Esophagus (tissue), 2 donors: Measurements from ENCODE around the gene RGS9. TPM values are rescaled to one million over a fixed set of nuclear protein-coding genes. Genes with fewer than 3 reads are reported as not detected.

Experiments
- H3K27ac ChIP-seq, 2 donors: one replicate each; pipeline ENCODE4 v1.5.1; 2013; ENCODE audit warnings: low read depth in 2 of 2, mild to moderate bottlenecking in 2 of 2, inconsistent platforms in 1 of 2, low read length in 1 of 2, moderate library complexity in 1 of 2
- H3K27me3 ChIP-seq, 2 donors: one replicate each; pipeline ENCODE4 v1.6.1; 2013; ENCODE audit warnings: low read length in 2 of 2, control low read depth in 1 of 2, mild to moderate bottlenecking in 1 of 2; ENCODE audit not compliant: insufficient read depth in 2 of 2, control insufficient read depth in 1 of 2
- H3K36me3 ChIP-seq, 2 donors: one replicate each; pipeline ENCODE4 v1.6.1; 2013; ENCODE audit warnings: low read length in 1 of 2; ENCODE audit not compliant: control insufficient read depth in 2 of 2, insufficient read depth in 2 of 2
- H3K4me1 ChIP-seq, 2 donors: one replicate each; pipeline ENCODE4 v1.6.1; 2013; ENCODE audit warnings: low read length in 1 of 2; ENCODE audit not compliant: control insufficient read depth in 2 of 2, insufficient read depth in 2 of 2
- H3K4me3 ChIP-seq, 2 donors: one replicate each; pipeline ENCODE4 v1.5.1; 2013; ENCODE audit warnings: low read length in 2 of 2, mild to moderate bottlenecking in 2 of 2, low read depth in 1 of 2, moderate library complexity in 1 of 2
- H3K9me3 ChIP-seq, 2 donors: one replicate each; pipeline ENCODE4 v1.6.1; 2013; ENCODE audit warnings: mild to moderate bottlenecking in 2 of 2, low read depth in 1 of 2, low read length in 1 of 2, moderate library complexity in 1 of 2; ENCODE audit not compliant: control insufficient read depth in 2 of 2, insufficient read depth in 1 of 2
- WGBS, 2 donors: extraction: QIAGEN DNeasy Blood & Tissue Kit; methylation state at CpG; one replicate each; pipeline ENCODE4 v1.1.7; 2013; 5-methylcytosine and 5-hydroxymethylcytosine counted together
- polyA plus RNA-seq, 2 donors: library from polyadenylated mRNA; stranded (reverse); fragments of 200-250 nt; gene quantifications; one replicate each; pipeline ENCODE4 v1.2.3, GENCODE V29; 2013
- donor health status: healthy with polysubstance abuse.
- donor health status: Bipolar disorder and iron deficiency.

RGS9 gene
- polyA plus RNA-seq, 2 donors: 2.0 to 2.2 TPM

GRCh38 chr17:65147955-65148354 lies 10.8 kb downstream of the RGS9 start:
- H3K4me3 ChIP-seq: no peak overlapping the region
- H3K9me3 ChIP-seq: no peaks in the 10 kb centered on the region
- WGBS, 2 donors: 88 to 89% methylated on average over 4 of the region's 4 CpGs
- H3K27me3 ChIP-seq: no peaks in the 10 kb centered on the region
- H3K27ac ChIP-seq: no peak overlapping the region
- H3K36me3 ChIP-seq: no peaks in the 10 kb centered on the region
- no peaks in the 10 kb centered on the region for H3K4me1 ChIP-seq

GRCh38 chr17:65154770-65155589 lies 17.8 kb downstream of the RGS9 start:
- no peaks in the 10 kb centered on the region for H3K36me3 ChIP-seq
- no peaks in the 10 kb centered on the region for H3K4me1 ChIP-seq
- H3K9me3 ChIP-seq: no peaks in the 10 kb centered on the region
- H3K27ac ChIP-seq: no peak overlapping the region
- H3K4me3 ChIP-seq: no peak overlapping the region
- 75 to 81% methylated on average over 4 of the region's 4 CpGs for WGBS, 2 donors
- no peaks in the 10 kb centered on the region for H3K27me3 ChIP-seq

- Histone ChIP-seq H3K9me3 (no peaks in the 10 kb centered on the region), H3K4me1 (no peaks in the 10 kb centered on the region), H3K27me3 (no peaks in the 10 kb centered on the region), H3K4me3 (no peak overlapping the region), H3K36me3 (no peaks in the 10 kb centered on the region), H3K27ac (no peak overlapping the region)
- 30 to 36% methylated on average over 2 of the region's 2 CpGs for WGBS, 2 donors
These were observed 18.5 kb downstream of the RGS9 start for GRCh38 chr17:65155622-65156021.

GRCh38 chr17:65156185-65156834 lies 19.1 kb downstream of the RGS9 start:
- H3K27me3 ChIP-seq: no peaks in the 10 kb centered on the region
- no peaks in the 10 kb centered on the region for H3K9me3 ChIP-seq
- H3K27ac ChIP-seq: no peak overlapping the region
- H3K4me3 ChIP-seq: no peak overlapping the region
- no peaks in the 10 kb centered on the region for H3K36me3 ChIP-seq
- H3K4me1 ChIP-seq: no peaks in the 10 kb centered on the region
- 81 to 90% methylated on average over 21 of the region's 21 CpGs for WGBS, 2 donors

- Histone ChIP-seq H3K9me3 (no peaks in the 10 kb centered on the region), H3K27ac (no peak overlapping the region), H3K4me3 (no peak overlapping the region), H3K27me3 (no peaks in the 10 kb centered on the region), H3K4me1 (no peaks in the 10 kb centered on the region), H3K36me3 (no peaks in the 10 kb centered on the region)
- 87 to 91% methylated on average over 14 of the region's 14 CpGs for WGBS, 2 donors
These were observed 19.8 kb downstream of the RGS9 start for GRCh38 chr17:65156835-65157565.

- H3K4me1 ChIP-seq: no peaks in the 10 kb centered on the region
- 83 to 88% methylated on average over 11 of the region's 11 CpGs for WGBS, 2 donors
These were observed 20.9 kb downstream of the RGS9 start for GRCh38 chr17:65158041-65158440.

GRCh38 chr17:65158622-65159021 lies 21.5 kb downstream of the RGS9 start:
- Histone ChIP-seq H3K27ac (no peak overlapping the region), H3K4me3 (no peak overlapping the region), H3K9me3 (no peaks in the 10 kb centered on the region), H3K27me3 (no peaks in the 10 kb centered on the region), H3K36me3 (no peaks in the 10 kb centered on the region), H3K4me1 (no peaks in the 10 kb centered on the region)
- 88 to 94% methylated on average over 2 of the region's 2 CpGs for whole genome bisulfite sequencing, 2 donors

More at GRCh38 chr17:65158041-65158440, 20.9 kb downstream of the RGS9 start:
- Histone ChIP-seq H3K36me3 (no peaks in the 10 kb centered on the region), H3K9me3 (no peaks in the 10 kb centered on the region), H3K27me3 (no peaks in the 10 kb centered on the region), H3K27ac (no peak overlapping the region), H3K4me3 (no peak overlapping the region)

- H3K4me1 ChIP-seq: peaks cover 0 to 3% of the 10 kb centered on the region in 2 donors
- no peak overlapping the region for H3K4me3 ChIP-seq
- WGBS, 2 donors: 84 to 85% methylated on average over 6 of the region's 6 CpGs
- H3K36me3 ChIP-seq: no peaks in the 10 kb centered on the region
- no peaks in the 10 kb centered on the region for H3K27me3 ChIP-seq
- no peaks in the 10 kb centered on the region for H3K9me3 ChIP-seq
- H3K27ac ChIP-seq: no peak overlapping the region
These were observed 23.3 kb downstream of the RGS9 start for GRCh38 chr17:65160516-65160915.

- no peak overlapping the region for H3K27ac ChIP-seq
These were observed 26.9 kb downstream of the RGS9 start for GRCh38 chr17:65163990-65164495.

More at GRCh38 chr17:65163990-65164495, 26.9 kb downstream of the RGS9 start:
- Histone ChIP-seq H3K9me3 (no peaks in the 10 kb centered on the region), H3K4me3 (no peak overlapping the region), H3K27me3 (no peaks in the 10 kb centered on the region), H3K4me1 (peaks cover 0 to 3% of the 10 kb centered on the region in 2 donors), H3K36me3 (no peaks in the 10 kb centered on the region)
- 47 to 50% methylated on average over 5 of the region's 5 CpGs for WGBS, 2 donors
